HL-60 (cell line): ENCODE results near the gene FBXL14.

ENCODE experiments used
- DNase-seq, 2 experiments: peaks; one replicate each; pipeline ENCODE4 v3.0.0-alpha.2; 2010 to 2020; ENCODE audit warnings: low read depth in 1 of 2, low spot score in 1 of 2
- H3K27ac ChIP-seq: fragments of 250-450 bp; sonication (Bioruptor Pico); replicated peaks from 2 replicates; pipeline ENCODE4 v1.5.1; 2020; ENCODE audit warnings: mild to moderate bottlenecking, moderate library complexity
- H3K27me3 ChIP-seq: fragments of 250-450 bp; sonication (Bioruptor Pico); 2 replicates; pipeline ENCODE4 v1.5.1; 2021; ENCODE audit warnings: mild to moderate bottlenecking, moderate library complexity; ENCODE audit not compliant: insufficient read depth, poor library complexity, severe bottlenecking
- H3K4me3 ChIP-seq: replicated peaks from 2 replicates; pipeline ENCODE4 v1.5.1; 2011; ENCODE audit warnings: mild to moderate bottlenecking, control low read depth, low read length; ENCODE audit not compliant: insufficient read depth
- GABPA ChIP-seq: IDR thresholded peaks from 2 replicates; pipeline ENCODE4 v1.6.1; 2012; ENCODE audit warnings: low read depth
- POLR2AphosphoS5 ChIP-seq: IDR thresholded peaks from 2 replicates; pipeline ENCODE4 v1.6.1; 2012; ENCODE audit warnings: low read depth
- SPI1 ChIP-seq: IDR thresholded peaks from 2 replicates; pipeline ENCODE4 v1.6.1; 2012; ENCODE audit warnings: low read depth, mild to moderate bottlenecking, borderline replicate concordance
- TF ChIP-seq, protein P1 (sequence below): IDR thresholded peaks from one replicate; pipeline ENCODE4 v1.5.1; 2011; ENCODE audit warnings: low read length, control low read depth, inconsistent platforms; ENCODE audit not compliant: insufficient read depth
- TF ChIP-seq, protein P2 (sequence below): IDR thresholded peaks from 2 replicates; pipeline ENCODE4 v1.6.1; 2012; ENCODE audit warnings: low read depth; ENCODE audit not compliant: insufficient replicate concordance

Gene FBXL14

DNA sequence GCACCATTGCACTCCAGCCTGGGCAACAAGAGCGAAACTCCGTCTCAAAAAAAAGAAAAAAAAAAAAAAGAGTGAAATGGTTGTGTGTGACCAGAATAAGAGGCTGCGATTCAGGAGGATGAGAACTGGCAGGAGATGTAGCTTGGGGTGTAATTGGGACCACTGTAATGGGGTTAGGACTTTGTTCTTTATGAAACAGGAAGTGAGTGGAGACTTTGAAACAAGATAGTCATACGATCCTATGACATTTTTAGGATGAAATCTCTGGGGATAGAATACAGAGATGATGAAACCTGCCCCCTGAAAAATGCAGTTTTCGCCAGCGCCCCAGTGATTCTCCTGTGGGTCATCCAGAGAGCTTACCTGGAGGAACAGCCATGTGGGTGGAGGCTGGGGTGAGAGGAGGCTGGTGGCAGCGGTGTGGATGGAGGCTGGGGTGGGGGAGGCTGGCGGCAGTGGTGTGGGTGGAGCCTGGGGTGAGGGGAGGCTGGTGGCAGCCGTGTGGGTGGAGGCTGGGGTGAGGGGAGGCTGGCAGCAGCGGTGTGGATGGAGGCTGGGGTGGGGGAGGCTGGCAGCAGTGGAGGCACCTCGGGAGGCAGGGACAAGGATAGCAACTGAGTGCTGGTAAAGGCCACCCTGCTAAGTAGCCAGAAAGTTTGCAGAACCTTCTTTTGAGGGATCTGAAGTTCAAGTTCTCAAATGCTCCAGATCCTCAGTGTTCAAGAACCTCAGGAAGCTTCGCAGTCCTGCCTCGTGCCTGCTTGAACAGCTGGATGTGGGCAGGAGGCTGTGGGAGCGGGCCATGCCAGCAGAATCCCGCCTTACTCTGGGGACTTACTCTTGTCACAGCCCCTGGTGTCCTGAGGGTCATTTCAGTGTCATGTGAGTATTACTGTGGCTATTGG lies 20.2 kb downstream of the FBXL14 start:
- TF ChIP-seq GABPA: no peak
- TF ChIP-seq, protein P1, sequence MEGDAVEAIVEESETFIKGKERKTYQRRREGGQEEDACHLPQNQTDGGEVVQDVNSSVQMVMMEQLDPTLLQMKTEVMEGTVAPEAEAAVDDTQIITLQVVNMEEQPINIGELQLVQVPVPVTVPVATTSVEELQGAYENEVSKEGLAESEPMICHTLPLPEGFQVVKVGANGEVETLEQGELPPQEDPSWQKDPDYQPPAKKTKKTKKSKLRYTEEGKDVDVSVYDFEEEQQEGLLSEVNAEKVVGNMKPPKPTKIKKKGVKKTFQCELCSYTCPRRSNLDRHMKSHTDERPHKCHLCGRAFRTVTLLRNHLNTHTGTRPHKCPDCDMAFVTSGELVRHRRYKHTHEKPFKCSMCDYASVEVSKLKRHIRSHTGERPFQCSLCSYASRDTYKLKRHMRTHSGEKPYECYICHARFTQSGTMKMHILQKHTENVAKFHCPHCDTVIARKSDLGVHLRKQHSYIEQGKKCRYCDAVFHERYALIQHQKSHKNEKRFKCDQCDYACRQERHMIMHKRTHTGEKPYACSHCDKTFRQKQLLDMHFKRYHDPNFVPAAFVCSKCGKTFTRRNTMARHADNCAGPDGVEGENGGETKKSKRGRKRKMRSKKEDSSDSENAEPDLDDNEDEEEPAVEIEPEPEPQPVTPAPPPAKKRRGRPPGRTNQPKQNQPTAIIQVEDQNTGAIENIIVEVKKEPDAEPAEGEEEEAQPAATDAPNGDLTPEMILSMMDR: no peak
- TF ChIP-seq, protein P2, sequence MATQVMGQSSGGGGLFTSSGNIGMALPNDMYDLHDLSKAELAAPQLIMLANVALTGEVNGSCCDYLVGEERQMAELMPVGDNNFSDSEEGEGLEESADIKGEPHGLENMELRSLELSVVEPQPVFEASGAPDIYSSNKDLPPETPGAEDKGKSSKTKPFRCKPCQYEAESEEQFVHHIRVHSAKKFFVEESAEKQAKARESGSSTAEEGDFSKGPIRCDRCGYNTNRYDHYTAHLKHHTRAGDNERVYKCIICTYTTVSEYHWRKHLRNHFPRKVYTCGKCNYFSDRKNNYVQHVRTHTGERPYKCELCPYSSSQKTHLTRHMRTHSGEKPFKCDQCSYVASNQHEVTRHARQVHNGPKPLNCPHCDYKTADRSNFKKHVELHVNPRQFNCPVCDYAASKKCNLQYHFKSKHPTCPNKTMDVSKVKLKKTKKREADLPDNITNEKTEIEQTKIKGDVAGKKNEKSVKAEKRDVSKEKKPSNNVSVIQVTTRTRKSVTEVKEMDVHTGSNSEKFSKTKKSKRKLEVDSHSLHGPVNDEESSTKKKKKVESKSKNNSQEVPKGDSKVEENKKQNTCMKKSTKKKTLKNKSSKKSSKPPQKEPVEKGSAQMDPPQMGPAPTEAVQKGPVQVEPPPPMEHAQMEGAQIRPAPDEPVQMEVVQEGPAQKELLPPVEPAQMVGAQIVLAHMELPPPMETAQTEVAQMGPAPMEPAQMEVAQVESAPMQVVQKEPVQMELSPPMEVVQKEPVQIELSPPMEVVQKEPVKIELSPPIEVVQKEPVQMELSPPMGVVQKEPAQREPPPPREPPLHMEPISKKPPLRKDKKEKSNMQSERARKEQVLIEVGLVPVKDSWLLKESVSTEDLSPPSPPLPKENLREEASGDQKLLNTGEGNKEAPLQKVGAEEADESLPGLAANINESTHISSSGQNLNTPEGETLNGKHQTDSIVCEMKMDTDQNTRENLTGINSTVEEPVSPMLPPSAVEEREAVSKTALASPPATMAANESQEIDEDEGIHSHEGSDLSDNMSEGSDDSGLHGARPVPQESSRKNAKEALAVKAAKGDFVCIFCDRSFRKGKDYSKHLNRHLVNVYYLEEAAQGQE: no peak
- TF ChIP-seq SPI1: no peak; the same call in 1 of the 2 replicates
- TF ChIP-seq POLR2AphosphoS5: no peak
- DNase-seq: no peak
- Histone ChIP-seq H3K4me3 (no peak overlapping the region), H3K27ac (no peak overlapping the region), H3K27me3 (peaks cover 3% of the 10 kb centered on the region)

DNA sequence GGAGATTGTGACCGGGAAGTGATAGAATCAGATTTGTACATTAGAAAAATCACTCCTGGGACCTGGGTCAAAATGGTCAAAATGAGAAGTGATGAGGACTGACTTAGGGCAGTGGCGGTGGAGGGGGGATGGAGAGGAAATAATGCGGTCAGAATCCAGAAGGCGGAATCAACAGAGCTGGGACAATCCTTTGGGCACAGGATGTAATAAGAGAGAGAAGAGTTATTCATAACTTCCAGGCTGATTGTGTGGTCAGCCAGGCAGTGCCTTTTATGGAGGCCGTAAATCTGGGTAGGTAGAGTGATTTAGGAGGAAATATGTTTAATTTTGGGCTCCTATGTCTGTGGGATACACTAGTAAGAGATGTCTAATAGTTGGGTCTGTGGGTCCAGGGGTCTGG lies 21.6 kb downstream of the FBXL14 start:
- H3K27me3 ChIP-seq: peaks cover 15% of the 10 kb centered on the region
- H3K4me3 ChIP-seq: no peak overlapping the region
- no peak for DNase-seq
- TF ChIP-seq GABPA: no peak
- TF ChIP-seq POLR2AphosphoS5: no peak
- TF ChIP-seq, protein P2: no peak
- no peak for TF ChIP-seq SPI1
- TF ChIP-seq, protein P1: no peak
- no peak overlapping the region for H3K27ac ChIP-seq

DNA sequence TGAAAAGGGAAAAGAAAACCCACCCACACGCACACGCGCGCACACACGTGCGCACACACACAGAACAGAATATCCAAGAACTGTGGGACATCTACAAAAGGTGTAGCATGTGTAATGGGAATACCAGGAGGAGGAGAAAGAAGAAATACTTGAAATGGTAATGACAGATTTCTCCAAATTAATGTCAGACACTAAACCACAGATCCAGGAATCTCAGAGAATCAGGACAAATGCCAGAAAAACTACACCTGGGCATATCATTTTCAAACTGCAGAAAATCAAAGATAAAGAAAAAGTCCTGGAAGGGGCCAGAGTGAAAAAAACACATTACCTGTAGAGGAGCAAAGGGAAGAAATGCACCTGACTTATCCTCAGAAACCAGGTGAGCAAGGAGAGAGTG lies 26.5 kb downstream of the FBXL14 start:
- no peak overlapping the region for H3K4me3 ChIP-seq
- peaks cover 33% of the 10 kb centered on the region for H3K27me3 ChIP-seq
- no peak for DNase-seq
- H3K27ac ChIP-seq: no peak overlapping the region
- no peak for TF ChIP-seq POLR2AphosphoS5
- no peak for TF ChIP-seq SPI1
- no peak for TF ChIP-seq GABPA
- TF ChIP-seq, protein P1: no peak
- TF ChIP-seq, protein P2: no peak
